Endodermal cell (in vitro differentiated cells): Measurements from ENCODE around the gene IFI27L2. TPM values are rescaled to one million over a fixed set of nuclear protein-coding genes. Genes with fewer than 3 reads are reported as not detected.
A peak's percentile ranks its signal among the peaks of the same experiment; 100 is the strongest.

Experiments used
- DNase-seq: peaks from one replicate; pipeline ENCODE4 v3.0.0-alpha.2; 2017
- H3K27ac ChIP-seq: 2 replicates; pipeline ENCODE4 v1.5.1; 2013; ENCODE audit warnings: mild to moderate bottlenecking, low read depth, low read length, moderate library complexity
- H3K27me3 ChIP-seq: 2 replicates; pipeline ENCODE4 v1.6.1; 2013; ENCODE audit warnings: mild to moderate bottlenecking, low read length, moderate library complexity; ENCODE audit not compliant: insufficient read depth, control insufficient read depth, poor library complexity, severe bottlenecking
- H3K36me3 ChIP-seq: 2 replicates; pipeline ENCODE4 v1.7.0; 2013; ENCODE audit warnings: mild to moderate bottlenecking, low read length, moderate library complexity; ENCODE audit not compliant: control insufficient read depth, insufficient read depth
- H3K4me1 ChIP-seq: one replicate; pipeline ENCODE4 v1.7.0; 2013; ENCODE audit warnings: low read length; ENCODE audit not compliant: control insufficient read depth, insufficient read depth
- H3K4me3 ChIP-seq: 2 replicates; pipeline ENCODE4 v1.5.1; 2013; ENCODE audit warnings: mild to moderate bottlenecking, low read length, moderate library complexity
- H3K9ac ChIP-seq: 2 replicates; pipeline ENCODE4 v1.6.1; 2013; ENCODE audit warnings: mild to moderate bottlenecking, low read length, moderate library complexity; ENCODE audit not compliant: poor library complexity, severe bottlenecking; ENCODE audit errors: extremely low read depth
- H3K9me3 ChIP-seq: 2 replicates; pipeline ENCODE4 v1.6.1; 2013; ENCODE audit warnings: mild to moderate bottlenecking, low read length, moderate library complexity; ENCODE audit not compliant: control insufficient read depth
- H3K27ac Mint-ChIP-seq: 2 replicates; pipeline ENCODE4 v1.8.0; 2020; ENCODE audit warnings: mixed read lengths
- H3K27me3 Mint-ChIP-seq: 2 replicates; pipeline ENCODE4 v1.8.0; 2021; ENCODE audit warnings: mild to moderate bottlenecking, mixed read lengths; ENCODE audit not compliant: insufficient read depth
- H3K36me3 Mint-ChIP-seq: 2 replicates; pipeline ENCODE4 v1.8.0; 2020; ENCODE audit warnings: low read depth, mixed read lengths
- H3K4me1 Mint-ChIP-seq: 2 replicates; pipeline ENCODE4 v1.8.0; 2020; ENCODE audit warnings: mixed read lengths
- H3K4me3 Mint-ChIP-seq: 2 replicates; pipeline ENCODE4 v1.8.0; 2020; ENCODE audit warnings: mild to moderate bottlenecking, moderate library complexity, mixed read lengths
- H3K9me3 Mint-ChIP-seq: 2 replicates; pipeline ENCODE4 v1.8.0; 2020; ENCODE audit warnings: mild to moderate bottlenecking, mixed read lengths
- WGBS, 2 experiments: methylation state at CpG; one replicate each; pipeline versions ENCODE4 v1.1.5 to v1.1.7; 2013; ENCODE audit warnings: missing lambda C conversion rate in 2 of 2, mixed read lengths in 1 of 2; ENCODE audit not compliant: insufficient coverage in 1 of 2, insufficient read length in 1 of 2; 5-methylcytosine and 5-hydroxymethylcytosine counted together
- total RNA-seq, 2 donors: library from RNA; stranded (reverse); fragmentation: NEBNext Ultra II Directional in 1 of 2; extraction: Animal tissue kit (Norgen Biotek cat#: 25700) in 1 of 2; gene quantifications; 2 replicates in 1 of 2; 3 replicates in 1 of 2; pipeline ENCODE4 v1.2.1, GENCODE V29; 2021
- TF ChIP-seq, protein P1 (sequence below): fragments of 200-600 bp; sonication (generic); conservative IDR thresholded peaks from 2 replicates; pipeline ENCODE4 v1.5.0; 2021; ENCODE audit warnings: antibody characterized with exemption, mild to moderate bottlenecking

The IFI27L2 gene
- total RNA-seq, 2 donors from 2014 or later = 36.0 to 43.7 TPM

GRCh38 chr14:94145902-94146527 lies 16.6 kb upstream of the IFI27L2 start:
- H3K27me3 ChIP-seq = no peaks in the 10 kb centered on the region
- Mint-ChIP-seq H3K4me3 (no peak overlapping the region), H3K36me3 (no peaks in the 10 kb centered on the region), H3K27me3 (peaks cover 18% of the 10 kb centered on the region), H3K4me1 (peaks cover 5% of the 10 kb centered on the region), H3K27ac (no peak overlapping the region), H3K9me3 (no peaks in the 10 kb centered on the region)
- 57 to 74% methylated on average over 3 to 6 of the region's 6 CpGs for WGBS, 2 experiments
- H3K9ac ChIP-seq = no peak overlapping the region
- no peak overlapping the region for H3K27ac ChIP-seq
- TF ChIP-seq, protein P1, sequence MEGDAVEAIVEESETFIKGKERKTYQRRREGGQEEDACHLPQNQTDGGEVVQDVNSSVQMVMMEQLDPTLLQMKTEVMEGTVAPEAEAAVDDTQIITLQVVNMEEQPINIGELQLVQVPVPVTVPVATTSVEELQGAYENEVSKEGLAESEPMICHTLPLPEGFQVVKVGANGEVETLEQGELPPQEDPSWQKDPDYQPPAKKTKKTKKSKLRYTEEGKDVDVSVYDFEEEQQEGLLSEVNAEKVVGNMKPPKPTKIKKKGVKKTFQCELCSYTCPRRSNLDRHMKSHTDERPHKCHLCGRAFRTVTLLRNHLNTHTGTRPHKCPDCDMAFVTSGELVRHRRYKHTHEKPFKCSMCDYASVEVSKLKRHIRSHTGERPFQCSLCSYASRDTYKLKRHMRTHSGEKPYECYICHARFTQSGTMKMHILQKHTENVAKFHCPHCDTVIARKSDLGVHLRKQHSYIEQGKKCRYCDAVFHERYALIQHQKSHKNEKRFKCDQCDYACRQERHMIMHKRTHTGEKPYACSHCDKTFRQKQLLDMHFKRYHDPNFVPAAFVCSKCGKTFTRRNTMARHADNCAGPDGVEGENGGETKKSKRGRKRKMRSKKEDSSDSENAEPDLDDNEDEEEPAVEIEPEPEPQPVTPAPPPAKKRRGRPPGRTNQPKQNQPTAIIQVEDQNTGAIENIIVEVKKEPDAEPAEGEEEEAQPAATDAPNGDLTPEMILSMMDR = no peak
- H3K36me3 ChIP-seq = no peaks in the 10 kb centered on the region
- DNase-seq = no peak
- no peak overlapping the region for H3K4me3 ChIP-seq
- no peaks in the 10 kb centered on the region for H3K9me3 ChIP-seq
- H3K4me1 ChIP-seq = no peaks in the 10 kb centered on the region

- H3K27me3 Mint-ChIP-seq = peaks cover 15% of the 10 kb centered on the region
- H3K36me3 Mint-ChIP-seq = no peaks in the 10 kb centered on the region
- H3K9ac ChIP-seq = no peak overlapping the region
- H3K4me3 Mint-ChIP-seq = no peak overlapping the region
- peak; percentile 63 for DNase-seq
- no peaks in the 10 kb centered on the region for H3K27me3 ChIP-seq
- peaks cover 5% of the 10 kb centered on the region for H3K4me1 Mint-ChIP-seq
- no peak overlapping the region for H3K4me3 ChIP-seq
- H3K27ac ChIP-seq = no peak overlapping the region
- no peaks in the 10 kb centered on the region for H3K36me3 ChIP-seq
- H3K9me3 ChIP-seq = no peaks in the 10 kb centered on the region
- peak overlapping the region; percentile 83 for H3K27ac Mint-ChIP-seq
- H3K4me1 ChIP-seq = no peaks in the 10 kb centered on the region
- H3K9me3 Mint-ChIP-seq = no peaks in the 10 kb centered on the region
- 71% methylated on average over 1 of the region's 1 CpG; no CpG with 5 or more reads in 1 of the 2 experiments for WGBS, 2 experiments
- TF ChIP-seq, protein P1 = no peak
Measured at GRCh38 chr14:94144765-94145164, 15.4 kb upstream of the IFI27L2 start.

DNA sequence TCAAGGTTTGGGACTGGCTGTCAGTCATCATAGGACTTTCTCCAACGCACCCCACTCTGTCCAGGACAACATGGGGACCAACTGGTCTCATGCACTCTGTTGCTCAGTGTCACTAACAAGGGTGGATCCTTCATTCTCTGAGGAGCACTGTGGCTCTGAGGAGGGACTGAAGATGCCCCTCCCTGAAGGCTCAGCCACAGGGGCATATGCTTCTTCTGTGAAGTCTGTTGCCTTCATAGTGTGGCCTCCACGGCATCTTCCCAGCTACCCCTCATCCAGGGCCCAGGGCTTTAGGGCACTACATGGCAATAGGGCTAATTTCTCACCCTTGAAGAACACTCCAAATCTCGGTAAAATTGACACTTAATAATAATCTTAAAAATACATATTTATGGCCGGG lies 14.3 kb upstream of the IFI27L2 start:
- peaks cover 9% of the 10 kb centered on the region for H3K4me1 Mint-ChIP-seq
- no peak overlapping the region for H3K4me3 ChIP-seq
- no peak overlapping the region for H3K27ac Mint-ChIP-seq
- no peaks in the 10 kb centered on the region for H3K9me3 ChIP-seq
- H3K9ac ChIP-seq = no peak overlapping the region
- H3K36me3 ChIP-seq = no peaks in the 10 kb centered on the region
- H3K4me3 Mint-ChIP-seq = no peak overlapping the region
- no peaks in the 10 kb centered on the region for H3K27me3 ChIP-seq
- TF ChIP-seq, protein P1 = no peak
- no peak overlapping the region for H3K27ac ChIP-seq
- WGBS, 2 experiments = 88 to 90% methylated on average over 2 to 4 of the region's 4 CpGs
- H3K4me1 ChIP-seq = no peaks in the 10 kb centered on the region
- DNase-seq = no peak
- H3K27me3 Mint-ChIP-seq = peaks cover 10% of the 10 kb centered on the region
- no peaks in the 10 kb centered on the region for H3K9me3 Mint-ChIP-seq
- H3K36me3 Mint-ChIP-seq = no peaks in the 10 kb centered on the region
